ENCODE measurements around the gene YARS2.
"Not testable (repeated sequence)": the region's sequence is repeated elsewhere in the genome, so short reads cannot be mapped to it uniquely, and the experiment has no call there.

Gene YARS2

DNA sequence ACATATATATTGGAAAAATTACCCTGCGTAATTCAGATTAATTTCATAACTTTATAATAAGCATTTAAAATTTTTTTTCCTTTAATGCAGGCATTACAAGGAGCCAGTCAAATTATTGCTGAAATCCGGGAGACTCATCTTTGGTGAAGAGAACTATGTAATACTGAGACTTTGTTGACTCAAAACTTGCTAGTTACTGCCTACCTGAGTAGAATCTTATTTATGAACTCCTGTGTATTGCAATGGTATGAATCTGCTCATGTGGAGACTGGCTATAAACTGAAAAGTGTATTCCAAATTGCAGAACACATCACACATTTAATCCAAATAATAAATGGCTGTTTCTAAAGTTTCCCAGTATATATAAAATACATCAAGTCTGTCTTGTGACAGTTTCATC, 12.4 kb downstream of the YARS2 start:
- DNase-seq, result no peak

DNA sequence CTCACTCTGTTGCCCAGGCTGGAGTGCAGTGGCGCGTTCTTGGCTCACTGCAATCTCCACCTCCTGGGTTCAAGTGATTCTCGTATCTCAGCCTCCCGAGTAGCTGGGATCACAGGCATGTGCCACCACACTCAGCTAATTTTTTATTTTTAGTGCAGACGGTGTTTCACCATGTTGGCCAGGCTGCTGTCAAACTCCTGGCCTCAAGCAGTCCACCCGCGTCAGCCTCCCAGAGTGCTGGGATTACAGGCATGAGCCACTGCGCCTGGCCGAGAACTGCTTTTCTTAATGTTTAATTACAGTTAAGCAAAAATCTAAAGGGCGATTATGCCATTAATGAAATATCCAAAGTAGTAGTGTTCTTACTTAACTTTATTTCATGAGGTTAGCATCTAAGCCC, 13.6 kb downstream of the YARS2 start:
- DNase-seq, result no peak

DNA sequence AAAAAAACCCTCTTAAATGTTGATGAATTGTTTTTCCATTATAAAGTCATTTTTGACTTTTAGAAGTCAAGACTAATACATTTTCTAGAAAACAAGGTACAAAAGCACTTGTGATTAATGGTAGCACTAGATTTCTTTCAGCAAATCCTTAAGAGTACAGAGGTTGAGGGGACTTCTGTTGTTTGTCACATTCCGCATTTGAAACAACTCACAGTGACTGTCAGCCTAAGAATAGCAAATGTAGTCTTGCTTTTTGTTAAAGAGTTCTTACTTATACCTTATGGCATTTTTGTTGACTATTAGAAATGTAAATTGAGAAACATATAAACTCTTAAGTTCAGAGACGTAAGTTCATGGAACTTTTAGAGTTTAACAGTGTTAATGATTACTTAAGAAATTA, 16.4 kb downstream of the YARS2 start:
- DNase-seq, result no peak

DNA sequence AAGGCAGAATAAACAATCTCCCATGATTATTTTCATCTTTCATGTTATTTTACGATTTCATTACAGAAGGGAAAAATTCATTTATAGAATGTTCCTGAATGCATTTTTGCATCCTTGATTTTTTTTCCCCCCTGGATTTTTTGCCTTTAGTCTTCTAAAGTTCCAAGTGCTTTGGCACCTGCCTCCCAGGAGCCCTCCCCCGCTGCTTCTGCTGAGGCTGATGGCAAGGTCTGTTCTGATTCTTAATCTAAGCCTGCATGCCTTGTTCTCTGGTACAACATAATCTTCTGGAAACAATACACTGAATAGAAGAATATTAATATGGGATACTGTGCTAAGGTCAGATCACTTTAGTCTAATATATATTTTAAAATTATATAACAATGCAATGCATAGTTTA, 18.0 kb downstream of the YARS2 start:
- no peak for DNase-seq

DNA sequence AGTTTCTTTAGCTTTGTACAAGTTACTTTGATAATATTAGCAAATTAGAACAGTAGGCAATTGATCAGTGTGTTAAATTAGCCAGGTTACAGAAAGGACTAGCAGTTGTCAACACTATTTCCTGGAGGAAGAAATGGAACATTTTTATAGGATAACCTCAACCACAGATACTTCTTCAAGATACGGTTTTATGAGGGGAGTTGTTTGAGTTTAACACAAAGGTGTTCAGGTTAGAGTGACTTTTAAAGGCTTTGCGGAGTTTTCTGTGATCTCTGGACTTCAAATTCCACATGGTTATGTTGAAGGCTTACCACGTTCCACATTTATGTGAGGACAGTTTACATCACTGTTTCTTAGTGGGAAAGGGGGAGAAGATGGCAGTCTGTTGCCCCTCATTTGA, 19.3 kb downstream of the YARS2 start:
- DNase-seq, result no peak

DNA sequence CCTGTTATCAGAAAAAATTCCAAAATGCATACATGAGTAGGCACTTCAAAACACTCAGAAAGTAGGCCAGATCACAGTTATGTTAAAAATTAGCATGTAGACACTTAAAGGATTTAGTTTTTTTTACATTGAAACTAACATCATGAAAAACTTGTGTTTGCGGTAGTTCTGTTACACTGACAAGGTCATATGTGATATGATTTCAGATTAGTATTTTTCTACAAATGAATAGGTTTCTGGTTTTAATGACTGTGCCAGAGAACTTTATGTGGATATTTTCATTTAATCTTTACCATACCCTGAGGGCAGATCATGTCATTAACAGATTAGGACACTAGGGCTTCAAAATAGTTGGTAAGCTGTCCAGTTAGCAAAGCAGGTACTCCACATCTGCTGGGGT, 20.7 kb downstream of the YARS2 start:
- DNase-seq, result no peak

DNA sequence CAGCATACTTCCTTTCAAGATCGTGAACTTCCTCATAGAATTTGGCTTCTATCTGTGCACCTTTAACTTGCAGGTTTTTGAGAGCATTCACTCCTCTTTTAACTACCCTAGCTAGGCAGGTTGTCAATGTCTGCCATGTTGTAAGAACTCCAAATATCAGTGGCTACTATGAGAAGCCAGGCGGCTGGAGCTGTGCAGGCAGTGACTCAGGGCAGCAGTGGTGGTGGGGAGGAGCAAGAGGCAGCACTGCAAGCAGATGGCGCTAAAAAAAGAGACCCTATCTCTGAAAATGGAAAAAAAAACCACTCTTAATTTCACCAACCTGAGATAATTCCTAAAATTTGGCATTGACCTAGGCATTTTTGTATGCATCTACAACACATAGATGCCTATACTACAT, 28.5 kb downstream of the YARS2 start:
- no peak for DNase-seq

DNA sequence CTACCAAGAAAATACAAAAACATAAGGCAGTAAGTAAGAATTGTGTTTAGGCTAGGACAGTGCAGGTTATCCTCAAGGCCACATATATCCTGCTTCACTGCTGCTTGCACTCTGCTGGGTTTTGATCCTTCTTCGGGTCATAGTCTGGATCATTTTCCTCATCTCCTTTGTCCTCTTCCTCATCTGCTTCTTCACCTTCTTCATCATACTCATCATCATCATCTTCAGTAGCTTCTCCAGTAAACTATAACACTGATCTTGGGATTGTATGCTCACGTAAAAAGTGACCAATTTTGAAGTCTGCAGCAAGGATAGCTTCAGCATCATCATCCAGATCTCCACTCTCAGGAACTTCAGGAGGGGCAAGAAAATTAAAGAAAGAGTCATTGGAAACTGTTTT, 29.4 kb downstream of the YARS2 start:
- no peak for DNase-seq

DNA sequence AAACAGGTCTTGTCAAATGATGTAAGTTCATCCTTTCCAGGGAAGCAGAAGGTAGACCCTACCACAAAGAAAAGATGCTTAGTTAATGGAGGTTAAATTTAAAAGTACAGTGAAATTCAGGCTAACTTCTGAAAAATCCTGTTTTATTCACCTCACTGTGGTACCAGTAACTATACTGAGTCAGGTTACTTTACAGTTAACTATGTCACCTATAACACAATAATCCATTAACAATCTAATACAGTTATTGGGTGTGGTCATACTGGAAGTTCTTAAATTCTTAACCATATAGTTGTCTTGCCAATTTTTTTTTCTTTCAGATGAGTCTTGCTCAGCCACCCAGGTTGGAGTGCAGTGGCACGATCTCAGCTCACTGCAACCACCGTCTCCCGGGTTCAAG, 30.4 kb downstream of the YARS2 start:
- DNase-seq, result not testable (repeated sequence)

DNA sequence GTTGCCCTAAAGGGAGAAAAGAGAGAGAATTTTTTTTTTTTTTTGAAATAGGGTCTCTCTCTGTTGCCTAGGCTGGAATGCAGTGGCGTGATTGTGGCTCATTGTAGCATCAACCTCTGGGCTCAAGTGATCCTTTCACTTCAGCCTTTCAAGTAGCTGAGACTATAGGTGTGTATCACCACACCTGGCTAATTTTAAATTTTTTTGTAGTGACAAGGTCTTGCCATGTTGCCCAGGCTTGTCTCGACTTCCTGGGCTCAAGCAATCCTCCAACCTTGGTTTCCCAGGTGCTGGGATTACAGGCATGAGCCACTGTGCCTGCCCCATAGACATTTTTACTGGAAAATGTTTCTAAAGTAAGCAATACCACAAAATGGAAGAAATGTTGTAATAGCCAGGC, 36.8 kb downstream of the YARS2 start:
- DNase-seq, result no peak

DNA sequence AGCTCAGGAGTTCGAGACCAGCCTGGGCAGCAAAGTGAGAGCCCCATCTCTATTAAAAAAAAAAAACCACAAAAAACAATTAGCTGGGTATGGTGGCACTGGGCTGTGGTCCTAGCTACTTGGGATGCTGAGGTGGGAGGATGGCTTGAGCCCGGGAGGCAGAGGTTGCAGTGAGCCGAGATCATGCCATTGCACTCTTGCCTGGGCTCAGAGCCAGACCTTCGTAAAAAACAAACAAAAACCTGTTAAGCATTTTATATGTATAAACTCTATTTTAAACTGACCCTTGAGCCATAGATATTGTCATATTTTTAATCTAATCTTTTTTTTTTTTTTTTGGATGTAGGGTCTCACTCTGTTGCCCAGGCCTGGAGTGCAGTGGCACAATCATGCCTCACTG, 40.9 kb downstream of the YARS2 start:
- DNase-seq, result no peak

DNA sequence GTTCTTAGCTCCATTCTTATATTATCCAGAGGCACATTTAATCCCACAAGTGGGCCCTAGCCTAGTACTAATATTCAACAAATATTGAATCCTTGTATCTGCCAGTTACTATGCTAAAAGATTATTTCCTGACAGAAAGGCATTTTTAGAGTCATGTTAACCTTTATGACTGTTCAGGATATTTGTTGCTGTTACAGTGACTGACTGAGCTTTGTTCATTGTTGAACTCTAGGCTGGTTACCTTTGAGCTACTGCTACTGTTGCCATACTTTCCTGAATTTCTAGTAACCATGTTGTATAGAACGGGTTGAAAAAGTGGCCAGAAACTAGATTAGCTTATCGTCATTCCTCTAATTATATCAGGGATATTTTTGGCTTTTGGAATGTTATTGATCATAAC, 46.8 kb downstream of the YARS2 start:
- no peak for DNase-seq

DNA sequence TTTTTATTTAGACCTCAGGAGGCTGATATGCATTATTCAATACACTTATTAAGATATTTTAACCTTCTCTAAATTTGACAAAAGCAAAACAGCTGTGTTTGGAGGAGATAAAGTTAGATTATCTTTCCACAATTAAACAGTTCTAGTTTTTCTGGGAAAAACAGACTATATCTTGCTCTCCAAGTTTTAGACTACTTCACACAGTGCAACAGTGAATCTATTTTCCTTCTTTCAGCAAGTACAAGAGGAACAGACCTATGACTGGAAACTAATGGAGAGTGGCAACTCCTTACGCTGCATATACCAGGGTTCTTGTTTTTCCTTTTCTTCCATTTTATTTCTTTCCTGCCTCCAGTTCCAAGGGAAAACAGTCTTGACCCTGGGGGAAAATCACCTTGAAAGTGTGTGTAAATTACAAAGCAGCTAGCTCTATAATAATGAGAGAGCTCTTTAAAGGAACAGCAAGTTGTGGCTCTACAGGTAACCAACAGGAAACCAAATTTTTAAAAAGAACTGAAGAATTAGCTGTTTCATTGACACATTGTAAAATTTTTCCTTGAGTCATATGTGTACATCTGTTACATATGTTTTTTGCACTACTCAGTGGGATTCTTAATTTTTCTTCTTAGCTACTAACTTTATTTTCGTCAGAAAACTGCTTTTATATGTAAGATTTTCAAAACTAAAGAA, 49.2 kb downstream of the YARS2 start:
- no peak for DNase-seq

DNA sequence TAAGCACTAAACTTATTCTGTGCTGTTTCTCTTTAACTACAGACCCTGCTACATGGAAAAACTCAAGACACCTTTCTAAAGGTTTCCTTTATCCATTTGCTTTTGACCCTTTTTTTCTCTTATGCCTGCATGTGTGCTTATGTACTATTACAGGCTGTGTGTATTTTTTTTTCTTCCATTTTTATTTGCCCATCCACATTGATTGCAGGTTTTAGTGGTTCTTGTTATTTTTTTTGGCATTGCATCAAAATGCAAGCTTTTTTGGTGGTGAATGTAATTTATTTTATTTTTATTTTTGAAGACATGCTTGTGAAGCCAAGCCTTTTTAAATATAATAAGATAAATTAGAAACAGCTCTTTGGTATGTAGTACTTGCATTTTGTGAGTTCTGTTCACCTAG, 49.9 kb downstream of the YARS2 start:
- no peak for DNase-seq

DNA sequence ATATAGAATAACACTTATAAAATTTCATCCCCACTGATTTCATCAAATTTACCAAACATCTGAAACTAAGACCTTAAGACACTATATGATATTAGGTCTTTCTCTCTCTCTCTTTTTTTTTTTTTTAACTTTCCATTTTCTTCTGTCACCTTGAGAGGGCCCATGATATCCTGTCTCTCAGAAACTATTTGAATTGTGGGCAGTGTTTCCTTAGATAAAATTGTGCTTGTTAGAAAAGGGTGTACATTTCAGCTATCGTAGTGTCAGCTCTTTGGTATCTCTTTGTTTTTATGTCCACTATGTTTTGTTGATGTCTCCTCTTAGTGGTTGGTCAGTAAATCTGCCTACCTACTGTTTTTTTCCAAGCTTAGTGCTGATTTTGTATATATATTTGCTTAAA, 52.8 kb downstream of the YARS2 start:
- DNase-seq, result no peak

DNA sequence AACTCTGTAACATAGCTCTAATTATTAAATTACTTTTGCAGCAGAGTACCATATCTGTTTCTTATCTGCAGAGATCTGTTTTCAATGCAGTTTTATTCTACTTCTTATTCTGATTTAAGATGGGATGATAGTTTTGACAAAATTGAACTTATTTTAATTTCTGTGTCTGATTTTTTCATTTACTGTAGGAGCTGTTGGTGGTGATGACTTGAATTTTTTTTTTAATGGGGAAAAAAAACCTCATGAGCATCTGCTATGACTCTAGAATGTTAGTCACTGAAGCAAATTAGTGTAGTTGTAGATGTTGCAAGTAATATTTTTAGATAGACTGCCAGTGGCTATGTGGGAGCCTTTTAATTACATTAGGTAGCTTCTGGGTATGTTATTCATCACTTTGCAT, 53.2 kb downstream of the YARS2 start:
- no peak for DNase-seq

DNA sequence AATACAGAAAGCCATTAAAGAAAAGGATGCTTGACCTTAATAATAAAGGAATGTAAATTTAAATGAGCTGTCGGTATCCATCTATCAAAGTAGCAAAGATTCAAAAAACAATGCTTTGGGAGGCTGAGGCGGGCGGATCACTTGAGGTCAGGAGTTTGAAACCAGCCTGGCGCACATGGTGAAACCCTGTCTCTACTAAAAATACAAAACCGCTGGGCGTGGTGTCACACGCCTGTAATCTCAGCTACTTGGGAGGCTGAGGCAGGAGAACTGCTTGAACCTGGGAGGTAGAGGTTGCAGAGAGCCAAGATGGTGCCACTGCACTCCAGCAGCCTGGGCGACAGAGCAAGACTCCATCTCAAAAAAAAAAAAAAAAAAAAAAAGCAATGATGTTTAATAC, 56.3 kb downstream of the YARS2 start:
- not testable (repeated sequence) for DNase-seq

DNA sequence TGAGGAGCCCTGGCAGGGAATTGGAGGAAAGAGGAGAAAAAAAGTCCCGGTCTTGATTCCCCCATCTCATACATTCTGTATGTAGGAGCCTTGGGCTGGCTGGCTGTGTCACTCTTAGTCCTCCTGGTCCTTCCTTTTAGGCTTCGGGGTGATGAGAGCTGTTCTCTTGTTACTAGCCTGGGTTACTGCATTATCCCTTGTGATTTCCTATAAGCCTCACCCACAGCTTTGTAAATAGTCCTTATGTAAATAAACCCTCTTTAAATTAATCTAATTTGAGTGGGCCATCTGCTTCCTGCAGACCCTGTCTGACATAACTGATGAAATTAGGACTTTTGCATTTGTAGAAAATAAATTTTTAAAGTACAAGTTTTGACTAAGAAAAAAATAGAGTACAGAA, 57.4 kb downstream of the YARS2 start:
- DNase-seq, result no peak

DNA sequence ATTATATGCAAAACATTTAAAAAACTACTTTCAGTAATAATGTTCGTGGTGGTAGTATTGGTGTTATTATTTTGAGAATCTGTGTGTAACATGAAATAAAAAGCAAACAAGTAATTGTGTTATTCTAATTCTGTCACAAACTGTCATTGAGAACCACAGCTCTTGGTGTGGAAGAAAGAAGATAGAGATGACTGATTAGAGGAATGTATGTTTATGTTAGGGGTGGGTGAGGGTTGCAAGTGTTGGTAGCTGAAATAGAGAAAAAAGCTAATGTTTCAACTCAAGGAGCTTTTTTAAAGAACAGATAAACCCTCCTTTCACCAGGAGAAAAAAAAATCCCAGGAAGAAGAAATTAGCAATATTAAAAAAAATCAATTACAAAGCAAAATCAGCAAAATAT, 58.3 kb downstream of the YARS2 start:
- no peak for DNase-seq

Measured in activated CD4-positive, alpha-beta T cell treated with anti-CD3 and anti-CD28 coated beads for 1 hour (primary cell).